Endothelial cell of hepatic sinusoid (primary cell): ENCODE results near the gene DHX8.

Source experiments
- in situ Hi-C: cut with HindIII; loops from 2 replicates; pipeline ENCODE4 v1.10.0; 2017; ENCODE audit warnings: low sequenced_read_pairs

DHX8 gene

GRCh38 chr17:43543771-43544575, 60.2 kb downstream of the DHX8 start:
- in situ Hi-C loops = no loop called here

GRCh38 chr17:43545383-43545632, 61.5 kb downstream of the DHX8 start:
- in situ Hi-C loops = no loop called here

GRCh38 chr17:43546319-43547188, 62.8 kb downstream of the DHX8 start, which contains the start of gene ETV4:
Gene ETV4 (minus strand): TSS chr17:43546340. CDS start chr17:43545617, 723 bp downstream.
- in situ Hi-C loops = no loop called here

- in situ Hi-C loops = no loop called here
Observed at GRCh38 chr17:43547189-43547550, 63.4 kb downstream of the DHX8 start.

GRCh38 chr17:43547659-43548256, 64.0 kb downstream of the DHX8 start:
- in situ Hi-C loops = no loop called here

- in situ Hi-C loops = no loop called here
Observed at GRCh38 chr17:43548689-43549379, 65.1 kb downstream of the DHX8 start.

GRCh38 chr17:43549496-43549895, 65.7 kb downstream of the DHX8 start:
- in situ Hi-C loops = no loop called here

GRCh38 chr17:43550754-43551153, 67.0 kb downstream of the DHX8 start:
- in situ Hi-C loops = no loop called here

- in situ Hi-C loops = no loop called here
Observed at GRCh38 chr17:43552229-43552837, 68.6 kb downstream of the DHX8 start.

- in situ Hi-C loops = no loop called here
Observed at GRCh38 chr17:43553573-43553972, 69.8 kb downstream of the DHX8 start.

- in situ Hi-C loops = no loop called here
Observed at GRCh38 chr17:43554857-43555256, 71.1 kb downstream of the DHX8 start.

GRCh38 chr17:43556292-43556691, 72.5 kb downstream of the DHX8 start:
- in situ Hi-C loops = no loop called here

- in situ Hi-C loops = no loop called here
Observed at GRCh38 chr17:43558805-43559160, 75.0 kb downstream of the DHX8 start.

GRCh38 chr17:43559161-43559816, 75.5 kb downstream of the DHX8 start:
- in situ Hi-C loops = no loop called here

- in situ Hi-C loops = loop anchor here (5.0 to 10.0 kb wide), 2 partner anchors 56 to 137 kb away; no protein-coding TSS in a partner anchor
Observed at GRCh38 chr17:43560461-43561427, 77.0 kb downstream of the DHX8 start.

- in situ Hi-C loops = loop anchor here (5.0 to 10.0 kb wide), 2 partner anchors 58 to 134 kb away; no protein-coding TSS in a partner anchor
Observed at GRCh38 chr17:43562679-43563599, 79.2 kb downstream of the DHX8 start.

GRCh38 chr17:43563600-43564594, 80.1 kb downstream of the DHX8 start:
- in situ Hi-C loops = loop anchor here (5.0 to 10.0 kb wide), 2 partner anchors 59 to 133 kb away; no protein-coding TSS in a partner anchor
